T-helper 22 cell (primary cell): ENCODE measurements around the gene TREX2.

Experiments used
- DNase-seq: peaks from one replicate; pipeline ENCODE4 v3.0.0-alpha.2; 2020; ENCODE audit warnings: low read depth

TREX2 gene

DNA sequence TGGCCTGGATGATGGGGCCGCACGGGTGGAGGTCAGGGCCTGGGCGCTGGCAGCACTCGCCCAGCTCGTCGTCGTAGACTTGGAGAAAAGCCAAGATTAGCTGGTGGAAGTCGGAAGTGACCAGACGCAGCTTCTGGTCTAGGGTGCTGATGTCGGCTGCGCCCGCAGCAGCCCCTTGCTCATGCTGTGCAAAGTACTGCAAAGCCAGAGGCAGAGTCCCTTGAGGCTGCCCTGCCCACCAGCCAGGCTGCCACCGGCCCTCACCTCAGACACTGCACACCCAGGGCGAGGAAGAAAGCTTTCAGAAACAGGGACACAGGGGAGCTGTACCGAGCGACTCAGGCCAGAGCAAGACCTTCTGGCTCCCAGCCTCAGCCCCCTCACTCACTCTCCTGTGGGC is 9.7 kb upstream of the TREX2 start:
- no peak for DNase-seq

- no peak for DNase-seq
Measured at GRCh38 chrX:153454901-153455550, 9.2 kb upstream of the TREX2 start.

- no peak for DNase-seq
Measured at GRCh38 chrX:153450949-153451277, 5.1 kb upstream of the TREX2 start.

DNA sequence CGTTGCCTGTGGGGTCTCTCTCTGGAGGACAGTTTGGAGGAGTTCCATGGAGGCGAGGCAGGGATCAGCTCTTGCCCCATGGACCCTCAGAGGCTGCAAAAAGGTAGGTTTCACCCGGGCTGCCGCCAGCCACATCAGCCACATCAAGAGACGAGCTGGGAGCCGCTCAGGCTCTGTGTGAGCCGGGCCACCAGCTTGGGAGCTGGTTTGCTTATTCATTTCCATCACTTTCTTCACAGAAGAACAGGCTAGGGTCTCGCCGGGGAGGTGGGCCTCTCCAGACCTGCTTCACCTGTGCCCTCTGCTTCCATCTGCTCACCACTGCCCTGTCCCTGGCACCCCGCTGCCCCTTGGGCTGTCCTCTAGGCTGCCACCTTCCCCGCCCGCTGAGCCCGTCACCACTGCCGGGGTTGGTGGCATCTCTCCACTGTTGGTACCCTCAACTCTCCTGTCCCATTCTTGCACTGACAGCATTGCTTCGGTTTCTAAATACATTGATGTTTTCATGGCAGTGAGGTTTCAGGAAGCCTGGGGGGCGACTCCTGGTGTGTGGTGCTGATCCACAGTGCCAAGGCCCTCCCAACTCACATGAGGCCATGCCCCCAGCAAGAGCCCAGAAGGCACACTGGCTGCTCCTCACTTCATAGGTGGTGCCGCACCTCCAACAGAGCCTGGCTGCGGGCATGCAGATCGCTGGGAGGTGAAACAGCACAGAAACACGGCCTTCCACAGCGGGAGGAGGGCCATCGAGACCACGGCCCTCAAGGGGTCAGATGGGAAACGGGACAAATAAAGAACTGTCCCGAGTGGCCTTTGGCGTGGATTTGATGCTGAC is 4.5 kb upstream of the TREX2 start:
- no peak for DNase-seq

DNA sequence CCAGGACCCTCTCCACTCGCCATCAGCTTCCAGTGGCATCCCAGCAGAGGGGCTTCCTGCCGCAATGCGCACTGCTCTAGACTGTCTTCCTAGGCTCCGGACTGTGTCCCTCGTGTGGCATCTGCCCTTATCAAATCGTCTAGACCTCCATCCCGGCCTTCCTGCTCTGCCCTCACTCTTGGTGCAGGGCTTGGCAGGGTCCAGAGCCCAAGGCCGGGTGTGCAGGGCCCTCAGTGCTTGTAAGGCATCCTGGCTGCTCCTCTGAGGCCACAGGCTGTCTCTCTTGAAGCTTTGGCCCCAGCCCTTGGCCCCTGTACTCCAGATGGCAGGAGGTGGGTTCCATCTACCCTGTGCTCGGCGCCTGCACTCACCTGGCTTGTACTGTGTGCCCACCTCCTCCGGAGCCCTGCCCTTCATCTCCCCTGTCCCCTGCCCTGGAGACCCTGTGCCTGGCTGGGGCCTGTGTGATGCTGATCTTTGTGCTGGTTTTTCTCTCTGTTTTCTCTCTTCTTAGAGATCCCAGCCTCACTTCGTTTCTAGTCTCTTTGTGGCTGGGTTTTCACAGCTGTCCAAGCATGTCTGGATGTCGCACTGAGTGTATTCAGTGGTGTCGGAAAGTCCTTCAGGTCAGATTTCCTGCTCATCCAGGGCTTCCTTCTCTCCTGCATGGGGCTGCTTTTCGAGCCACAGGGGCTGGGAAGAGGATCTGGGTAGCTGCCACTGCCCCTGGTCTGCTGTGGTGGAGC is 3.7 kb upstream of the TREX2 start:
- DNase-seq: no peak

DNA sequence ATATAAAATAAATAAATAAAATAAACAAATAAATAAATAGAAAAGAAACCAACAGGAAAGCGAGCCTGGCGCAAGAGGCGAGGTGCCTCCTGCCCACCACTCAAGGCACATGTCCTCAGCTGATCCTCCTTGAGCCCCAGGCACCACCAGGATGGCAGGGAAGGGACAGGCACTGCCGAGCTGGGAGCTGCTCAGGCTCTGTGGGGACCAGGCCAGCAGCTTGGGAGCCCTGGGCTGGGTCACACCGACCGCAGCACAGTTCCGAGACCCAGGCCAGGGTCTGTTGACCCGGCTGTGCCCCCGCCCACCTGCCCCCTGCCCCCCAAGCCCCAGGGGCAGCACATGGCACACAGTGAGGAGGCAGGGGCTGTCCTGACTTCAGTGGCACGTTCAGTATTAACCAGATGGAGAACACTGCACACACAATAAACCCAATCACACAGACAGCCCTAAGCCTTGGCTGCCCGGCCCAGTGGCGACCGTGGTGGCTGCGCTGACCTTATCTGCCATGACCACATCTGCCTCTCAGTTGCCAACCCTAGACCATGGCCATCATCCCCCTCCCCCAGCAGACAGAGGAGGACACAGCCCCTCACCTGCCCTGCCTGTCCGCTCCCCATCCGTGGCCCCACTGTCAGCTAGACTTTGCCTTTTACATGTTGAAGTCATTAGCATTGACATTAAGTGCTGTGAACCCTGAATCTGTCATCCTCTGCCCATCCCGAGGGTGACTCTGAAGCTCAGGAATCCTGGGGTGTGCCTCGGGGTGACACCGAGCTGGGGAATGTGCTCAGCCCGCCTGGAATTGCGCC is 2.9 kb upstream of the TREX2 start:
- DNase-seq: no peak

- DNase-seq: no peak
Measured at GRCh38 chrX:153447581-153447960, 1.7 kb upstream of the TREX2 start.

GRCh38 chrX:153446950-153447580 is 1.2 kb upstream of the TREX2 start:
- DNase-seq: no peak

GRCh38 chrX:153446636-153446936 is 730 bp upstream of the TREX2 start:
- no peak for DNase-seq

GRCh38 chrX:153445106-153445855 is 575 bp downstream of the TREX2 start:
- no peak for DNase-seq

DNA sequence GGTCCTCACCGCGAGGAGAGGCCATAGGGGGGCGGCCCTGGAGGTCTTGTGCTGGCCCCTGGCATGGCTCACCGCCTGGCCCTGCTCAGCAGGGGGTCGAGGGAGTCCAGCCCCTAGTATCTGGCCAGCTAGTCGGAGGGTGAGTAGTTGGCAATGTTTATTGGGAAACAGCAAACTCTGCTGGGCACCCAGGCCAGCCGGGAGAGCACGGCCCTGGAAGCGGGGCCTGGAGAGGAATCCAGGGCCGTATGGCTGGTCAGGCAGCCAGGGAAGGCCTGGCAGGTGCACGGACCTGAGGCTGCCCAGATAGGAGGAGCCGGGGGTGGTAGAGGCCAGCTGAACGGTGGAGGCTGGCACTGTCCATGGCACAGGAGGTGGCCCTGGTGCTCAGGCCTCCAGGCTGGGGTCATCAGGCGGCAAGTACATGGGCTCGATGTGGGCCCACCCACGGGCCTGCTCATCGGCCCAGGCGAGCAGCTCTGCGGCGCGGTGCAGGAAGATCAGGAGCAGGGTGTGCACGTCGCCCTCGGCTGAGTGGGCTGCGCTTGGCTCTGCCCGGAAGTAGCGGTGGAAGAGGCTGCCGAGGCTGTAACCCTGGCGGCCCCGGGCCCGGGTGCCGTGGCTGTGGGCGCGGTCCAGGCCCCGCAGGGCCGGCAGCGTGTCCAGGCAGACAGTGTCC is 1.4 kb downstream of the TREX2 start:
- DNase-seq: no peak

DNA sequence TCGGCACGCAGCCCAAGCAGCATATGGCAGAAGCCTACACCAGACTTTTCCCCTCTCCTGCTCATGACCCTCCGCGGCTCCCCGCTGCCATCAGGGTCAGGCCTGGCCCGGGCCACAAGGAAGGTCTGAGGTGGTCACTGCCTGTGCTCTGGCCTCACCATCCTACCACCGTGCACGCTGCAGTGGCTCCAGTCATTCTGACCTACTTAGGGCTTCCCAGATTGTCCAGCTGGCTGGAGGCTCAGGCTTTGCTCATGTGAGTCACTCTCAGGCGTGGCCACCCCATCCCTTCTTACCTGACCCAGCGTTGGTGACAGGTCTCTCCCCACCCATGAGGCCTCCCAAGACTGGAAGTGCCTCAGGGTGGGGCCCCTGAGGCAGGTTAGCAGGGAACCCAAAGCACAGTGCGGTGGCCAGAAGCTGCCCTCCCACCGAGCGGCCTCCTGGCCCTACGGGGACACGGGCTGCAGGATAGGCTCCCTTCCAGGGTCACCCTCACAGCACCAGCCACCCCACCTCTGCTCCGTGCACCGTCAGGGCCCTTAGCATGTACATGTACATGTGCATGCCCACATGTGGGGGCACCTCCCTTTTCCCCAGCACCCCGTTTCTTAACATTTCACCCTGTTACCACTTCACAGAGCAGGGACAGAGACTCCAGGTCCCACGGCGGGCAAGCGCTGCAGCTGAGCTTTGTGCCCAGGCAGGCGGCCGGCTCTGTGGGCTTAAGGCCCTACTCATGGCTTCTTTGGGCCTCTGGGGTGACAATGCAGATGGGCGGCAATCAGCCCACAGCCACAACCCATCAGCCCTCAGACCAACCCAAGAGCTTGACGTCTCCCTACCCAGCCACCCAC is 2.2 kb downstream of the TREX2 start:
- DNase-seq: no peak

GRCh38 chrX:153442463-153442862 is 3.4 kb downstream of the TREX2 start:
- no peak for DNase-seq

- DNase-seq: no peak
Measured at GRCh38 chrX:153441981-153442380, 3.9 kb downstream of the TREX2 start.

DNA sequence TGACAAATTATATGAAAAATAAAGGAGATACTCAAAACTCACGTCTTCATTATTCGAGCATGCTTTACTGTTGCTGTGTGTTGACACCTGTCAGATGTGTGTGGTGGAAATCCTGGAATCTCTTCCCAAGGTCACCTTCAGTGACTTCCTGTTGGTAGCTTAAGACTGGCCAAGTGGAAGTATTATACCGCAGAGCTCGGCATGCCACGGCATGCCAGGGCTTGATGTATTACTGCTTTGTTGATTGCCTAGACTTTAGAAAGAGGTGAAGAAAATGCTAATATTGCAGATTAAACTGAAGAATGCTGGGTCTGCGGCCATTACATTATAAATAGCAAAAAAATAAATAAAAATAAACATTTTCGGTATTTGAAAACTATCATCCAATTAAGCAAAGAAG is 4.6 kb downstream of the TREX2 start:
- DNase-seq: no peak

DNA sequence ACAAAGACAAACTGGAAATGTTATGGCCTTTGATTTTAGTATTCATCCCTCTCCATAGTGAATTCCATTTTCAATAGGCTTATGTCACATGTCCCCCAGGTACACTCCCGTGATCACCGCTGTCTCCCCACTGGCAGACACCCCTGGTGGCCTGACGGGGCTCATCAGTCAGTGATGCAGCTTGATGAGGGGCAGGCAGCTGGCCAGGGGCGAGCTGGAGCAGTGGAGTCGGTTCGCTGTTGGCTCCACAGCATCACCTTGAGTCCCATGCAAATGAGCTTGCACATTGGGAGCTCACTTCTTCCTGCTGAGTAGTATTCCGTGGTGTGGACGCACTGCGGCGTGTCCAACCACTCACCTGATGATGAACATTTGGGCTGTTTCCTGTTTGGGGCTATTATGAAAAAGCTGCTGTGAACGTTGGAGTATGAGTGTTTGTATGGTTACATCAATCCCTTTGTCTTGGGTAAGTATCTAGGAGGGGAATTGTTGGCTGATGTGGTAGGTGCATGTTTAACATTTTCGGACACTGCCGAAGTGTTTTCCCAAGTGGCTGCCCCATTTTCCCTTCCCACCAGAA is 5.2 kb downstream of the TREX2 start:
- no peak for DNase-seq

DNA sequence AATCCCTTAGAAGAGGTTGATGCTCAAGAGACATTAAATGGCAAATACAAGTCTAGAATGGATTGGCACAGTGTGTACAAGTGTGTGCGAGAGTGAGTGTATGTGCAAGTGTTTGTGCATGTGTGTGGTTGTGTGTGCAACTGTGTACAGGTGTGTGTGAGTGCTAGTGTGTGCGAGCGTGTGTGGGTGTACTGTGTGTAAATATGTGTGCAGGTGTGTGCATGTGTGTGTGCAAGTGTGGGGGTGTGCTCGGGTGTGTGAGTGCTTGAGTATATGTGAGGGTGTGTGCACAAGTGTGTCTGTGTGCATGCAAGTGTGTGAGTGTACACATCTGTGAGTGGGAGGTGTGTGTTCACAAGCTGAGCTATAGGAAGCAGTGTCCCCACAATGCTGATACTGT is 5.9 kb downstream of the TREX2 start:
- DNase-seq: no peak

- DNase-seq: no peak
Measured at GRCh38 chrX:153438532-153438931, 7.3 kb downstream of the TREX2 start.

- DNase-seq: no peak
Measured at GRCh38 chrX:153435845-153436244, 10.0 kb downstream of the TREX2 start.
